Mesothelial cell of epicardium (in vitro differentiated cells): ENCODE measurements around the gene TRIO. TPM values are rescaled to one million over a fixed set of nuclear protein-coding genes. Genes with fewer than 3 reads are reported as not detected.
"Not testable (repeated sequence)": the region's sequence is repeated elsewhere in the genome, so short reads cannot be mapped to it uniquely, and the experiment has no call there.

Experiments
- DNase-seq, 2 experiments: peaks; one replicate each; pipeline ENCODE4 v3.0.0; 2021; ENCODE audit warnings: low spot score in 2 of 2; ENCODE audit not compliant: unreplicated experiment in 2 of 2
- H3K27ac Mint-ChIP-seq: 2 replicates; pipeline ENCODE4 v1.8.0; 2021; ENCODE audit warnings: mixed read lengths
- H3K27me3 Mint-ChIP-seq: 2 replicates; pipeline ENCODE4 v1.8.0; 2021; ENCODE audit warnings: low read depth, mixed read lengths
- H3K36me3 Mint-ChIP-seq: 2 replicates; pipeline ENCODE4 v1.8.0; 2021; ENCODE audit warnings: mixed read lengths
- H3K4me1 Mint-ChIP-seq: 2 replicates; pipeline ENCODE4 v1.8.0; 2021; ENCODE audit warnings: mixed read lengths
- H3K4me3 Mint-ChIP-seq: 2 replicates; pipeline ENCODE4 v1.8.0; 2021; ENCODE audit warnings: mild to moderate bottlenecking, moderate library complexity, mixed read lengths
- H3K9me3 Mint-ChIP-seq: 2 replicates; pipeline ENCODE4 v1.8.0; 2021; ENCODE audit warnings: mixed read lengths
- CTCF ChIP-seq: fragments of 200-600 bp; sonication (generic); IDR thresholded peaks from one replicate; pipeline ENCODE4 v1.5.0; 2021; ENCODE audit warnings: antibody characterized with exemption; ENCODE audit not compliant: unreplicated experiment
- total RNA-seq: library from RNA; stranded (reverse); gene quantifications from 3 replicates; pipeline ENCODE4 v1.2.1, GENCODE V29; 2021

TRIO gene
- 190 to 209 TPM (median 200 TPM) in 3 replicates for total RNA-seq

DNA sequence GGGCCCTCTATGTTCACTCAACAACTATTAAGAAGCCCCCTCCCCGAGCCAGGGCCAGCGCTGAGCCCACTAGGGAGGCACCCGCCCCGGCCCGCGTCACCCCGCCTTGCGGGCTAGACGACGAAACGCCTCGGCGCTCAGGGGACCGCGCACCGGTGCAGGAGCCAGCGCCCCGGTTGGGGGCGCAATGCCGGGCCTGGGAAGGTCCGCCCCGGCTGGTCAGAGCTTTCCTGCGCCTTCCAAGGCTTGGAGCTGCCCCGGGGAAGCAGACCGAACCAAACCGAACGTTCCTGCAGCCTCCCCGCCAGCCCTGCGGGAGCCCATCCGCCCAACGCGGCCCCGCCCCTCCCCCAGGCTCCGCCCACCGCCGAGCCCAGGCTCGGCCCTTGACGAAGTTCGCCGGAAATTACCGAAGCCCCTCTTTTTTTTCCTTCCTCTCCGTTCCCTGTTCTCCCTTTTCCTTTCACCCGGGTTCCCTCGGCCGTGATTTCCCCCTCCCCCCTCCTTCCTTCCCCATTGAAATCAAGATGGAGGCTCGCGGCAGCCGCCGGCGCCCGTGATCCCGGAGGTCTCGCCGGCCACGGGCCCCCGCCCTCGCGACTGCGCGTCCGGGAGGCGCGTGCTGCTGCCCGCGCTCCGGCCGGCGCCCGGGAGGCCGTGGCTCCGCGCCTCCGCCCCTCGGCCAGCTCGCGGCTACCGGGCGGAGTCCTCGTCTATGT lies at the start of gene TRIO:
Gene TRIO, plus strand, starts transcription at position 516 of the 719 bp plus-strand sequence. CDS start 384 bp downstream, outside the sequence.
- peak within 1 kb of the TSS; percentile 93 for H3K27ac Mint-ChIP-seq
- peak within 1 kb of the TSS; percentile 80 for H3K4me3 Mint-ChIP-seq
- H3K4me1 Mint-ChIP-seq, result peaks cover 29% of the 10 kb centered on the region
- peaks cover 12% of the 10 kb centered on the region for H3K27me3 Mint-ChIP-seq
- peak; percentile 92 to 99 for DNase-seq
- peak; percentile 48 for TF ChIP-seq CTCF
- H3K36me3 Mint-ChIP-seq, result no peaks in the 10 kb centered on the region
- no peaks in the 10 kb centered on the region for H3K9me3 Mint-ChIP-seq

DNA sequence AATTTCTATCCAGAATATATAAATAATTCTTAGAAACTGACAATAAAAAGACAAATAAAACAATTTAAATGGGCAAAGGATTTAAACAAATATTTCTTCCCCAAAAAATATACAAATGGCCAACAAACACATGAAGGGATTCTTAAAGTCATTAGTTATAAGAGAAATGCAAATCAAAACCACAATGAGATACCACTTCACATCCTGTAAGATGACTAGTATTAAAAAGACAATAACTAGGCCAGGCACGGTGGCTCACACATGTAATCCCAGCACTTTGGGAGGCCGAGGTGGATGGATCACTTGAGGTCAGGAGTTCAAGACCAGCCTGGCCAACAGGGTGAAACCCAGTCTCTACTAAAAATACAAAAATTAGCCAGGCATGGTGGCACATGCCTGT lies 45.8 kb upstream of the TRIO start:
- H3K4me3 Mint-ChIP-seq, H3K36me3 Mint-ChIP-seq: not testable (repeated sequence)

DNA sequence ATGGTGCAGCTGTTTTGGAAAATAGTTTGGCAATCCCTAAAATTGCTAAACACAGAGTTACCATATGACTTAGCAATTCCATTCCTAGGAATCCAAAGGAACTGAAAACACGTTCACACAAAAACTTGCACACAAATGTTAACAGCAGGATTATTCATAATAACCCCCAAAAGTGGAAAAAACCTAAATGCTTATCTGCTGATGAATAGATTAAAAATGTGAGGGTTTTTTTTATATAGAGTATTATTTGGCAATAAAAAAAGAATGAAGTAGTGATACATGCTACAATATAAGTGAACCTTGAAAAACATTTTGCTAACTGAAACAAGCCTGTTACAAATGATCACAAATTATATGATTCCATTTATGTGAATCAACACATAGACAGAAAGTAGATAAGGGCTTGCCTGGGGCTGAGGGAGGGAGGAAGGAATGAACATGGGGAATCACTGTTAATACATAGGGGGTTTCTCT lies 45.1 kb upstream of the TRIO start:
- Mint-ChIP-seq H3K27ac (no peak overlapping the region), H3K36me3 (no peaks in the 10 kb centered on the region), H3K9me3 (peaks cover 19% of the 10 kb centered on the region), H3K27me3 (no peaks in the 10 kb centered on the region), H3K4me1 (no peaks in the 10 kb centered on the region), H3K4me3 (no peak overlapping the region)
- no peak for TF ChIP-seq CTCF
- no peak for DNase-seq

More for the DNA sequence above, 45.8 kb upstream of the TRIO start:
- H3K27ac Mint-ChIP-seq, H3K4me1 Mint-ChIP-seq, DNase-seq, H3K27me3 Mint-ChIP-seq: not testable (repeated sequence)
- peaks cover 13% of the 10 kb centered on the region for H3K9me3 Mint-ChIP-seq

DNA sequence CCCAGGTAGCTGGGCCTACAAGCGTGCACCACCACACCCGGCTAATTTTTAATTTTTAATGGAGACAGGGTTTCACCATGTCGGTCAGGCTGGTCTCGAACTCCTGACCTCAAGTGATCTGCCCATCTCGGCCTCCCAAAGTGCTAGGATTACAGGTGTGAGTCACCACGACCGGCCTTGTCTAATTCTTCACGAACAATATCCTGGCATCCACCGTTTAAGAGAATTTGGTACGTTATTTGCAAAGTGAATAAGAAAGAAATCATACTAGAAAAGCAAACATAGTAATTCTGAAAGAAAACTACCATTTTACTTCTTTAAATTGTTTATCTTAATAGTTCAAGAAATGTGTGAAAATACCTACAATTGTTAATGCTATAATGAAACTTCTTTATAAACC lies 42.9 kb upstream of the TRIO start:
- Mint-ChIP-seq H3K4me3 (no peak overlapping the region), H3K27ac (no peak overlapping the region), H3K27me3 (no peaks in the 10 kb centered on the region), H3K4me1 (no peaks in the 10 kb centered on the region), H3K9me3 (peaks cover 26% of the 10 kb centered on the region), H3K36me3 (no peaks in the 10 kb centered on the region)
- no peak for TF ChIP-seq CTCF
- no peak for DNase-seq

DNA sequence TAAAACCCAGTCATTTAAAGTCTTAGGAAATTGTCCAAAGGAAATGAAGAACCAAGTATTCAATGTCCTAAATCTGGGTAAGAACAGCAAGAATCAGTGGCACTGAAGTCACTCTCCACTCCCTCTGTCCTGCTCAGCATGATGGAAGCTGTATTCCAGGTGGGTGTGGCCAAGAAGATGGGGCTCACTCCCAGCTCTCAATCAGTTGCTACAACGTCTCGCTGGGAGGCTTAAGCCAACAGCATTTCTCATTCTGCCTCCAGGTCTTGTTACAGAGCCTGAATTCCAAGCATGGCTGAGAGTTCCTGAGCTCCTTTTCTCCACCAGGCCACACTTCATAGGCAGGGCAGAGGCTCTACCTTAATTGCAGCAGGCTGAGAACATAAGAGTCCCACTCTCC lies 41.2 kb upstream of the TRIO start:
- Mint-ChIP-seq H3K4me1 (peaks cover 4% of the 10 kb centered on the region), H3K4me3 (no peak overlapping the region), H3K9me3 (peaks cover 16% of the 10 kb centered on the region), H3K27ac (no peak overlapping the region), H3K36me3 (no peaks in the 10 kb centered on the region), H3K27me3 (no peaks in the 10 kb centered on the region)
- TF ChIP-seq CTCF, result no peak
- DNase-seq, result no peak

- no peak for DNase-seq
- Mint-ChIP-seq H3K4me1 (peaks cover 4% of the 10 kb centered on the region), H3K4me3 (no peak overlapping the region), H3K27me3 (no peaks in the 10 kb centered on the region), H3K27ac (no peak overlapping the region), H3K36me3 (no peaks in the 10 kb centered on the region), H3K9me3 (peaks cover 13% of the 10 kb centered on the region)
- no peak for TF ChIP-seq CTCF
These were observed 40.5 kb upstream of the TRIO start for GRCh38 chr5:14102666-14103065.
